KOPT-K1 (cell line): ENCODE measurements around the gene TMCO6.
A peak's percentile ranks its signal among the peaks of the same experiment; 100 is the strongest.
"Not testable (repeated sequence)": the region's sequence is repeated elsewhere in the genome, so short reads cannot be mapped to it uniquely, and the experiment has no call there.

Experiments used
- H3K27ac ChIP-seq: fragments of 200-600 bp; sonication (generic); 2 replicates; pipeline ENCODE4 v1.5.1; 2016; ENCODE audit warnings: antibody characterized with exemption, mild to moderate bottlenecking, low read depth, low read length; ENCODE audit not compliant: poor library complexity, severe bottlenecking
- H3K36me3 ChIP-seq: fragments of 200-600 bp; sonication (generic); 2 replicates; pipeline ENCODE4 v1.5.1; 2017; ENCODE audit warnings: antibody characterized with exemption, mild to moderate bottlenecking, low read length, moderate library complexity; ENCODE audit not compliant: insufficient read depth
- H3K9me3 ChIP-seq: fragments of 200-600 bp; sonication (generic); 2 replicates; pipeline ENCODE4 v1.5.1; 2017; ENCODE audit warnings: antibody characterized with exemption, low read length, mild to moderate bottlenecking; ENCODE audit not compliant: insufficient read depth, poor library complexity, severe bottlenecking

TMCO6 gene

GRCh38 chr5:140637371-140638100 is 1.7 kb upstream of the TMCO6 start:
- Histone ChIP-seq H3K36me3 (peaks cover 20% of the 10 kb centered on the region), H3K9me3 (no peaks in the 10 kb centered on the region), H3K27ac (no peak overlapping the region)

GRCh38 chr5:140638898-140639147 is 428 bp upstream of the TMCO6 start:
- Histone ChIP-seq H3K36me3 (peaks cover 32% of the 10 kb centered on the region), H3K27ac (peak overlapping the region; percentile 76)
- H3K9me3 ChIP-seq, result not testable (repeated sequence)

- H3K36me3 ChIP-seq, result peaks cover 53% of the 10 kb centered on the region
- H3K9me3 ChIP-seq, result no peaks in the 10 kb centered on the region
- H3K27ac ChIP-seq, result no peak overlapping the region
These were observed 2.5 kb downstream of the TMCO6 start for GRCh38 chr5:140641716-140642115.

GRCh38 chr5:140642718-140643117 is 3.5 kb downstream of the TMCO6 start:
- Histone ChIP-seq H3K9me3 (no peaks in the 10 kb centered on the region), H3K27ac (no peak overlapping the region), H3K36me3 (peaks cover 53% of the 10 kb centered on the region)

- Histone ChIP-seq H3K9me3 (no peaks in the 10 kb centered on the region), H3K36me3 (peaks cover 67% of the 10 kb centered on the region), H3K27ac (peak overlapping the region; percentile 79)
These were observed 7.8 kb downstream of the TMCO6 start for GRCh38 chr5:140647042-140647419.

DNA sequence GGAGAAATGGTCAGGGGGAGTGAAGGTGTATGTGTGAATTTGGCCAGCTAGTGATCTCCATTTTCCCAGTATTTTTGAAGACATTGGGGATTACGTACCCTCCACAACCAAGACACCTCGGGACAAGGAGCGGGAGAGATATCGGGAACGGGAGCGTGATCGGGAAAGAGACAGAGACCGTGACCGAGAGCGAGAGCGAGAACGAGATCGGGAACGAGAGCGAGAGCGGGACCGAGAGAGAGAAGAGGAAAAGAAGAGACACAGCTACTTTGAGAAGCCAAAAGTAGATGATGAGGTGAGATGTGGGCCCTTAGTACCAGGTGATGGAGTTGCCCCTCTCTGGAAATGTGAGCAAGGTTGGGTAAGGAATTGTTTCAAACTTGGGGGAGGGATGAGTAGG is 19.6 kb downstream of the TMCO6 start:
- Histone ChIP-seq H3K36me3 (peaks cover 96% of the 10 kb centered on the region), H3K27ac (no peak overlapping the region), H3K9me3 (no peaks in the 10 kb centered on the region)

DNA sequence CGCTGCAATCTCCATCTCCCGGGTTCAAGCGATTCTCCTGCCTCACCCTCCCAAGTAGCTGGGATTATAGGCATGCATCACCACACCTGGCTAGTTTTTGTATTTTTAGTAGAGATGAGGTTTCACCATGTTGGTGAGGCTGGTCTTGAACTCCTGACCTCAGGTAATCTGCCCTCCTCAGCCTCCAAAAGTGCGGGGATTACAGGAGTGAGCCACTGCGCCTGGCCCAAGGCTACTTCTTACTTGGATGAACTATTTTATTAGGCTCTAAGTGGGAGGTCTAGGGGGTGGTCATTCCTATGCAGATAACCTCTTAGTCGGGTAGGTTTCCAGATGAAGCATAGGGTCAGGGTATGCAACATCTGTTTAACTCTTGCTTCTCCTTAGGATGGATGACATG is 21.1 kb downstream of the TMCO6 start:
- peaks cover 81% of the 10 kb centered on the region for H3K36me3 ChIP-seq
- not testable (repeated sequence) for H3K27ac ChIP-seq, H3K9me3 ChIP-seq

DNA sequence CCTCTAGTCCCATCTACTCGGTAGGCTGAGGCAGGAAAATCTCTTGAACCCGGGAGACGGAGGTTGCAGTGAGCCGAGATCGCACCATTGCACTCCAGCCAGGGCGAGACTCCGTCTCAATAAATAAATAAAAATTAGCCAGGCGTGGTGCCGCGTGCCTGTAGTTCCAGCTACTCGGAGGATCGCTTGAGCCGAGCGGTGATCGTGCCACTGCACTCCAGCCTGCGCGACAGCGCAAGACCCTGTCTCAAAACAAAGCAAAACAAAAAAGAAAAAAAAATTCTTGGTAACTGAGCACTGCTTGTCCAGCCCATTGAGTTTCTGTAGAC is 24.7 kb downstream of the TMCO6 start:
- H3K9me3 ChIP-seq, result no peaks in the 10 kb centered on the region
- H3K27ac ChIP-seq, result peak overlapping the region; percentile 79
- H3K36me3 ChIP-seq, result peaks cover 71% of the 10 kb centered on the region

GRCh38 chr5:140664359-140665119 is 25.3 kb downstream of the TMCO6 start, which contains the start of gene WDR55:
TSS of gene WDR55 (plus strand) at chr5:140664904. CDS start at chr5:140664913, 9 bp downstream.
- Histone ChIP-seq H3K9me3 (no peaks in the 10 kb centered on the region), H3K36me3 (peaks cover 71% of the 10 kb centered on the region), H3K27ac (peak within 1 kb of the TSS; percentile 79)

DNA sequence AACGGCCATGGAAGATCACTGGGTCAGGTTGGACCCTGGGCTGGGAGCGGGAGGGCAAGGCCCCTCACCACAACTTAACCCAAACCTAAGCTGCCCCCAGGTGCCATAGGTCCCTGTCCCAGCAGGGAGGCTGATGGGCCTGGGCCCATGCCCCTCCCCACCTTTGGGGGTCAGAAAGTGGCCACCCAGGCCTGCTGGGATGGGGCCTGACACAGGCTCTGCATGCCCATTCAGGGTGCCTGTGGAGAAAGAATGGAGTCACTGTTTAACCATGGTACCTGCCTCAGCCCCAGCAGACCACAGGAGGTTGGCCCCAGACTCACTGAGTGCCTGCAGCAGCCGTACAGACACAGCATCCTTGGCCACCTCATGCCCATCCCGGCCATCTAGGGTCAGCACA is 31.8 kb downstream of the TMCO6 start:
- H3K36me3 ChIP-seq, result peaks cover 96% of the 10 kb centered on the region
- H3K27ac ChIP-seq, H3K9me3 ChIP-seq: not testable (repeated sequence)

DNA sequence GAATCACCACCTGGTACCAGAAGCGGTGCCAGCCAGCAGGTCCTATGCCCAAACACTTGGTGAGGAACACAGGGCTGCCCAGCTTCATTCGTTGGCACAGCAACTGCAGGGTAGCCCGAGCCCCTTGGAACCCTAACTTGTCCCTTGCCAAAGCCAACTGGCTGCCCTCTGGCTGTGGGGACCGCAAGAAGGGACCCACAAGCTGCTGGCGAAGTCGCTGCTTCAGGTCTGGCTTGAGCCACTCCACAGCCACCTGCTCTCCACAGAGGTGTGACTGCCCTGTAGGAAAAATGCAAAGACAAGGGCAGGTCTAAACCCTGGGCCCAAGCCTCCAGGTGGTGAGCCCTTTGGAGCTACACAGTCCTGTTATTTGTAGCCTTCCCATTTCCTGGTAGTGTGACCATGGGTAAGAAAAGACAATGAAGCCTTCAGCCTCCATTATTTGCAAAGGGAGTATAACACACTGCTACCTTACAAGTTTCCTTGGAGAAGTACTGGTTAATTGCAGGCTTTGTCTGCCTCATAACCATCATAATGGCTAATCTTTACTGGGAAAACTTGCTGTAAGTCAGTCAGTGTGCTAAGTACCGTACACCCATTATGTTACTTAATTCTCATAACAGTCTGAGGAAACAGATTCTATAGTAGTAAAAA is 32.3 kb downstream of the TMCO6 start:
- peaks cover 100% of the 10 kb centered on the region for H3K36me3 ChIP-seq
- H3K9me3 ChIP-seq, result no peaks in the 10 kb centered on the region
- H3K27ac ChIP-seq, result no peak overlapping the region

- peaks cover 100% of the 10 kb centered on the region for H3K36me3 ChIP-seq
- no peak overlapping the region for H3K27ac ChIP-seq
- no peaks in the 10 kb centered on the region for H3K9me3 ChIP-seq
These were observed 33.4 kb downstream of the TMCO6 start for GRCh38 chr5:140672455-140673186.

DNA sequence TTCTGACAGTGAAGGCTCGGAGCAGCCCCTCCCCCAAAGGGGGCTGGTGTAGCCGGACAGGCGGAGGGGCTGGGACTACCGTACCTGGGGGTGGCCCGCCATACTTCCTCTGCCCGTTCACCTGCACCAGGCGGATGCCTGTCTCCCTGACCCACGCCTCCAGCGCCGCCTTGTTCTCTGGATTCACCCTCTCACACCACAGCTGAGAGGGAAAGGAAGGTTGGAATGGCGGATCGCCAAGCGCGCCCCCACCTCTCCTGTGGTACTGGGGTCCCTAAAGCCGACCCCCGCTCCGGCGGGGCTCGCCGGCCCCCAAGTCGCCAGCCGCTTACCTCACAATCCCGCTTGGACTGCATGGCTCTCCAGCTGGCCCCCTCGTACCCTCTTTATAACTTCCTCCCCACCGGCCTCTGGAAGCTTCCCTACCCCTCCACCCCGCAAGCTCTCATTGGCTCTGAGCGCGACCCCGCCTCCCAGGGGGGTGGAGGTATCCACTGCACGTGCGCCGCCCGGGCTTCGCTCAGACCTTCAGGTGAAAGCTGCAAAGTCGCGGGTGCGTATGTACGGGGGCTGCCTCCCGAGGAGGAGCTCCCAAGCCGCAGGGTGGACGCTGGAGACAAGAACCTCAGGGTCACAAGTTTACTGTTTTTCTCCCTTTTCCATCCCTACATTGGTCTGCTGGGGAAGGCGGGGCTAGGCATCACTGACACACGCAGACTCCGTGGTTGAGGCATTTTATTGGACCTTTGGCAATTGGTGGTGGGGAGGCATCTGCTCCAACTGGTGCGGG is 34.1 kb downstream of the TMCO6 start, which contains the start of gene DND1:
Gene DND1 (minus strand): TSS at position 390 of the 790 bp plus-strand sequence. CDS start 34 bp downstream, at position 356.
- Histone ChIP-seq H3K9me3 (no peaks in the 10 kb centered on the region), H3K36me3 (peaks cover 100% of the 10 kb centered on the region), H3K27ac (no peak within 1 kb of the TSS)

DNA sequence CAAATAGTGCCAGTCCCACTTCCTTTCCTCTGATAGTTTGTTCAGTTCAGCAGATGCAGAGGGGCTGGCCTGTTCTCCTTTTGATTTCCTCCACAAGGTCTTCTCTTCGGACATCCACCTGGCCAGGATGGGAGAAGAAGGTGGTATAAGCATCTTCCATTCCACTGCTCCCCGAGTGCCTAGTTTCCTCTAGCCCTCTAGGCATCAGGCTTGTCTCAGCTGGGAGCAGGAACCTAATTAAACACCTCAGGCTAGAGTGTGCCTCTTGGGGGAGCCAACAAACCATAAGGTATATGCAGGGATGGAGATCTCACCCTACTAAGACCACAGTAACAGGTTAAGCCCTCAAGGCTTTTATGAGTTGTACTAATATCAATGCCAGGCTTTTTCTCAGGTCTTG is 35.0 kb downstream of the TMCO6 start:
- Histone ChIP-seq H3K9me3 (no peaks in the 10 kb centered on the region), H3K36me3 (peaks cover 100% of the 10 kb centered on the region), H3K27ac (no peak overlapping the region)
